MG63 (cell line): ENCODE results near the gene THSD4. TPM values are rescaled to one million over a fixed set of nuclear protein-coding genes. Genes with fewer than 3 reads are reported as not detected.

Experiments
- DNase-seq: peaks from one replicate; pipeline ENCODE4 v3.0.0-alpha.2; 2020
- H3K27me3 ChIP-seq: fragments of 250-450 bp; sonication (Bioruptor Pico); 2 replicates; pipeline ENCODE4 v1.5.1; 2020; ENCODE audit warnings: mild to moderate bottlenecking, moderate library complexity
- H3K36me3 ChIP-seq: fragments of 250-450 bp; sonication (Bioruptor Pico); 2 replicates; pipeline ENCODE4 v1.5.1; 2020; ENCODE audit warnings: mild to moderate bottlenecking, moderate library complexity
- H3K4me3 ChIP-seq: fragments of 250-450 bp; sonication (Bioruptor Pico); 2 replicates; pipeline ENCODE4 v1.5.1; 2020; ENCODE audit warnings: mild to moderate bottlenecking, moderate library complexity
- H3K9me3 ChIP-seq: fragments of 250-450 bp; sonication (Bioruptor Pico); 2 replicates; pipeline ENCODE4 v1.5.1; 2020; ENCODE audit warnings: mild to moderate bottlenecking, moderate library complexity
- total RNA-seq: library from RNA; depleted of rRNA; stranded (reverse); fragments of >200 nt; shearing (Covaris generic); gene quantifications from 2 replicates; pipeline ENCODE4 v1.2.3, GENCODE V29; 2014; ENCODE audit warnings: low replicate concordance

Gene THSD4
- total RNA-seq, 1 experiment from 2014 or later = 10.2 TPM

GRCh38 chr15:71271327-71271726 lies 156.1 kb downstream of the THSD4 start:
- H3K4me3 ChIP-seq = no peak overlapping the region
- H3K27me3 ChIP-seq = no peaks in the 10 kb centered on the region
- peaks cover 4% of the 10 kb centered on the region for H3K36me3 ChIP-seq
- no peak for DNase-seq
- peaks cover 9% of the 10 kb centered on the region for H3K9me3 ChIP-seq

- no peak for DNase-seq
- H3K9me3 ChIP-seq = peaks cover 5% of the 10 kb centered on the region
- no peak overlapping the region for H3K4me3 ChIP-seq
- no peaks in the 10 kb centered on the region; the same call in none of the 2 replicates for H3K36me3 ChIP-seq
- H3K27me3 ChIP-seq = no peaks in the 10 kb centered on the region
Observed at GRCh38 chr15:71272932-71273331, 157.7 kb downstream of the THSD4 start.

- H3K4me3 ChIP-seq = no peak overlapping the region
- no peak for DNase-seq
- H3K36me3 ChIP-seq = no peaks in the 10 kb centered on the region; the same call in 1 of the 2 replicates
- H3K27me3 ChIP-seq = no peaks in the 10 kb centered on the region
- H3K9me3 ChIP-seq = peaks cover 3% of the 10 kb centered on the region
Observed at GRCh38 chr15:71273731-71274447, 158.6 kb downstream of the THSD4 start.

DNA sequence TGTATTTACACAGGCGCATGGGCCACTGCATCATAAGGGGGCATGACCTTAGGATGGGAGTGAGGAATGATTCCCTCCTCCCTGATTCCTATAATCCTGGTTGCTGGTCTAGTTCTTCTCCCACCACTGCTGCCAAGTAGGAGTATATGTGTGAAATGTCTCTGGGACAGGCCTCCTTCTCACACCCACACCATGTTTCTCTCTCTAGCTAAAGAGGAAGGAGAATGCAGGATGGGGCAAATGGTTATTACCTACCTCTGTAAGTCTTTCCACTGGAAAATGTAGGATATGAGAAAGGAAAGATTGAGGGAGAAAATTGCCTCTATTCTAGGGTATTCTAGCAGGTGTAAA lies 159.2 kb downstream of the THSD4 start:
- no peak overlapping the region for H3K4me3 ChIP-seq
- H3K27me3 ChIP-seq = no peaks in the 10 kb centered on the region
- H3K36me3 ChIP-seq = no peaks in the 10 kb centered on the region; the same call in 1 of the 2 replicates
- peaks cover 3% of the 10 kb centered on the region for H3K9me3 ChIP-seq
- no peak for DNase-seq

DNA sequence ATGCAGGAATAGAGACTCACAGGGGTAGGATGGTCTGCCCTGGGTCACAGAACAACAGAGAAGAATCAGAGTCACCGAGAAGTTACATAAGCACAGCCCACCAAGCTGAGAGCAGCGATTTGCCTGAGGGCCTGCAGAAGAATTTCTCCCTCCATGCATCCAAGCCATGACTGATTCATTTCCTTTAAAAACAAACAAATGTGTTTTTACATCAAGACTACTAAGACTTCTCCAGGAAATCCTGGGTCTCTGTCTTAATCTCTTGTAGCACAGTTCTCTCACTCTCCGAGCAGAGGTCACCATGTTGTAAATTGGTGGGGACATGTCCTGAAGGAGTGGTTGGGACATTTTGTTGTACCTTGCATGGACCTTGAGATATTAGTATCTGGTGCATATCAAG lies 159.8 kb downstream of the THSD4 start:
- peak; percentile 74 for DNase-seq
- no peaks in the 10 kb centered on the region; the same call in none of the 2 replicates for H3K36me3 ChIP-seq
- H3K9me3 ChIP-seq = peaks cover under 1% of the 10 kb centered on the region; the same call in 1 of the 2 replicates
- H3K4me3 ChIP-seq = no peak overlapping the region
- H3K27me3 ChIP-seq = no peaks in the 10 kb centered on the region

DNA sequence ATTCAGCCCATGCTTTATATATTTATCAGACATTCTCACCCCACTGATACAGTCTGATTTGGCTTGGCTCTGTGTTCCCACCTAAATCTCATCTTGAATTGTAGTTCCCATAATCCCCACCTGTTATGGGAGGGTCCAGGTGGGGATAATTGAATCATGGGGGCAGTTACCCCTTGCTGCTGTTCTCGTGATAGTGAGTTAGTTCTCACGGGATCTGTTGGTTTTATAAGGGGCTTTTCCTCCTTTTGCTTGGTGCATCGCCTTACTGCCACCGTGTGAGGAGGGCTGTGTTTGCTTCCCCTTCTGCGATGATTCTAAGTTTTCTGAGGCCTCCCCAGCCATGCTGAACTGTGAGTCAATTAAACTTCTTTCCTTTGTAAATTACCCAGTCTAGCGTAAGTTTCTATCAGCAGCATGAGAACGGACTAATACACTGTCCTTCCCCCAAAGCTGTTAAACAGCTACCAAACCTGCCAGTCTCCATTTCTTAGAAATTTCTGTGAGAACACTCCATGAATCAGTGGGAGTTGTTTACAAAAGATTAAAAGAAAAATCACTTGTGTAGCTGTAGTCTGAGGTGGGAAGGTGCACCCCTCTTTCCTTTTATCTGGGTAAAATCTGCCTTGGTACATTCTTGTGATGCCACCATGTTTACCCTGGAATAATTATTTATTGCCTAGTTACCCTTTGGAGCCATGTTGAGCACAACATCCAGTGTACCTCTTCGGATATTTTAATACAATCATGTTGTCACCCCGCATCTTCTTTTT lies 160.5 kb downstream of the THSD4 start:
- H3K9me3 ChIP-seq = no peaks in the 10 kb centered on the region
- no peaks in the 10 kb centered on the region for H3K27me3 ChIP-seq
- H3K36me3 ChIP-seq = no peaks in the 10 kb centered on the region; the same call in 1 of the 2 replicates
- H3K4me3 ChIP-seq = no peak overlapping the region
- no peak for DNase-seq

- no peaks in the 10 kb centered on the region; the same call in 1 of the 2 replicates for H3K36me3 ChIP-seq
- no peak for DNase-seq
- no peaks in the 10 kb centered on the region for H3K27me3 ChIP-seq
- H3K4me3 ChIP-seq = no peak overlapping the region
- H3K9me3 ChIP-seq = no peaks in the 10 kb centered on the region
Observed at GRCh38 chr15:71276336-71276665, 161.0 kb downstream of the THSD4 start.

- H3K4me3 ChIP-seq = no peak overlapping the region
- no peaks in the 10 kb centered on the region; the same call in 1 of the 2 replicates for H3K36me3 ChIP-seq
- peak; percentile 79 for DNase-seq
- H3K9me3 ChIP-seq = no peaks in the 10 kb centered on the region
- no peaks in the 10 kb centered on the region for H3K27me3 ChIP-seq
Observed at GRCh38 chr15:71278989-71279756, 163.9 kb downstream of the THSD4 start.

DNA sequence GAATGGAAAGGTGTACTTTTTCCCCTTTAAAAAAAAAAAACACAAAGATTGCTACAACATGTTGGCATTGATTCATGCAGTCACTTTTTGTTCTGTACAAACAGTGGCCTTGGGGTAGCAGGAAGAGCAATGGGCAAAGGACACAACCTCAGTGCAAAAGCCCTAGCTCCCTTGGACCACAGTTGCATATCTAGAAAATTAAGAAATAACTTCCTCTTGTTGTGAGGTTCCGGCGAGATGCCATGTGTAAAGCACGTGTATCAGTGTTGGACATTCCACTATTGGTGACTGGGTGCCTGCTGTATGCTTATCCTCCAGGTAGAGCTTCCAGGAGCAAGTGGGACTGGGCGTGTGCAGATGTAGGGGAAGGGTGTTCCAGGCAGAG lies 164.5 kb downstream of the THSD4 start:
- H3K9me3 ChIP-seq = no peaks in the 10 kb centered on the region
- DNase-seq = no peak
- no peaks in the 10 kb centered on the region; the same call in 1 of the 2 replicates for H3K36me3 ChIP-seq
- no peaks in the 10 kb centered on the region for H3K27me3 ChIP-seq
- no peak overlapping the region for H3K4me3 ChIP-seq

- no peaks in the 10 kb centered on the region for H3K9me3 ChIP-seq
- H3K27me3 ChIP-seq = no peaks in the 10 kb centered on the region
- H3K36me3 ChIP-seq = no peaks in the 10 kb centered on the region; the same call in 1 of the 2 replicates
- no peak for DNase-seq
- H3K4me3 ChIP-seq = no peak overlapping the region
Observed at GRCh38 chr15:71280206-71280605, 164.9 kb downstream of the THSD4 start.

GRCh38 chr15:71281256-71281655 lies 166.0 kb downstream of the THSD4 start:
- H3K27me3 ChIP-seq = no peaks in the 10 kb centered on the region
- H3K36me3 ChIP-seq = no peaks in the 10 kb centered on the region; the same call in 1 of the 2 replicates
- H3K4me3 ChIP-seq = no peak overlapping the region
- H3K9me3 ChIP-seq = no peaks in the 10 kb centered on the region
- no peak for DNase-seq

GRCh38 chr15:71282076-71282475 lies 166.8 kb downstream of the THSD4 start:
- Histone ChIP-seq H3K9me3 (no peaks in the 10 kb centered on the region), H3K36me3 (no peaks in the 10 kb centered on the region; the same call in 1 of the 2 replicates), H3K27me3 (no peaks in the 10 kb centered on the region), H3K4me3 (no peak overlapping the region)
- no peak for DNase-seq

GRCh38 chr15:71288348-71288955 lies 173.2 kb downstream of the THSD4 start:
- no peaks in the 10 kb centered on the region for H3K27me3 ChIP-seq
- peaks cover 18% of the 10 kb centered on the region for H3K36me3 ChIP-seq
- no peaks in the 10 kb centered on the region for H3K9me3 ChIP-seq
- no peak overlapping the region for H3K4me3 ChIP-seq
- no peak for DNase-seq

- no peaks in the 10 kb centered on the region for H3K27me3 ChIP-seq
- no peak overlapping the region for H3K4me3 ChIP-seq
- H3K9me3 ChIP-seq = no peaks in the 10 kb centered on the region
- peaks cover 19% of the 10 kb centered on the region for H3K36me3 ChIP-seq
- DNase-seq = no peak
Observed at GRCh38 chr15:71290002-71290401, 174.7 kb downstream of the THSD4 start.

DNA sequence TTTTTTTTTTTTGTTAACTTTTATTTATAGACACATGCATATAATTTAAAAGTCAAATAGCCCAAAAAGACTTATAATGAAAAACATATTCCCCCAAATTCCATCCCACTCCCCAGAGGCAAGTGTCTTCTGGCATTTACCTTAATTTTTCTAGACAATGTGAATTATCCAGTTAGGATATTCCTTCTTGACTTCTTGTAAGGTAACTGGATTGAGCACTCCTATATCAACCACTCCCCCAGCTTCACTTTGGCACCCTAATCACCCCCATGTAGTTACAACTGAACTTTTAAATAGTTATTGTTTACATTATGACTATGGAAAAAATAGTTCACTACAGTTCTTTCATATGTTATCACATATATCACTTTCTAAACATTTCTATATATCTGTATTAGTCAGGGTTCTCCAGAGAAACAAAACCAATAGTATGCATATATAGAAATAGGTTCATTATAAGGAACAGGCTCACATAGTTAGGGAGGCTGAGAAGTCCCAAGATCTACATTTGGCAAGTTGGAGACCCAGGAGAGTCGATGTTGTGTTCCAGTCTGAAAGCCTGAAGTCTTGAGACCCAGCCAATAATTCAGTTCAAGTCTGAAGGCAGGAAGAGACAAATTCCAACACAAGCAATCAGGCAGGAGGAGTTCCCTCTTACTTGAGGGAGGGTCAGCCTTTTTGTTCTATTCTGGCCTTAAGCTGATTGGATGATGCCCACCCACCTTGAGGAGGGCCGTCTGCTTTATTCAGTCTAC lies 175.8 kb downstream of the THSD4 start:
- DNase-seq = no peak
- Histone ChIP-seq H3K27me3 (no peaks in the 10 kb centered on the region), H3K9me3 (no peaks in the 10 kb centered on the region), H3K36me3 (peaks cover 19% of the 10 kb centered on the region), H3K4me3 (no peak overlapping the region)

- DNase-seq = no peak
- Histone ChIP-seq H3K4me3 (no peak overlapping the region), H3K27me3 (no peaks in the 10 kb centered on the region), H3K9me3 (no peaks in the 10 kb centered on the region), H3K36me3 (peaks cover 19% of the 10 kb centered on the region)
Observed at GRCh38 chr15:71291723-71292122, 176.5 kb downstream of the THSD4 start.
